ENCODE data around the gene MED9.

Gene MED9

GRCh38 chr17:17472333-17472920 lies 4.4 kb upstream of the MED9 start:
- Histone ChIP-seq H3K9ac (ENCODE audit: low read length) (no peak overlapping the region), H2AFZ (ENCODE audit: low read length) (no peak overlapping the region), H3K27ac (ENCODE audit: low read length) (no peak overlapping the region)

DNA sequence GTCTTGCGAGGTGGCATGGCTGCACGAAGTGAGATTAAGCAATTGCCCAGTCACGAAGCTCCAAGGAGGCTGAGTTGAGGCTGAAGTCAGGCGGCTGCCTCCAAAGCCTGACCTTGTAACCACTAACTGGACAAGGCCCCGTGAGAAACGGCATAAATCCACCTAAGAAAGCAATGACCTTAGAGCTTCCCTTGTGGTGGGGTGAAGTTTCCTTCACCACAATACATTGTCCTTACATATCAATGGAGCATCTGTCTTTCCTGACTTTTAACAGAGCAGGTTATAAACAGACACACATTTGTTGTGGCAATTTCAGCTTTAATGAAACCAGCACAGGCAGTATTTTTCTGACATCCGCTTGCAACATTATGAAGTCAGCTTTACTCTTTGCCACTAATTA lies 2.5 kb upstream of the MED9 start:
- TF ChIP-seq CTCF (IDR thresholded peaks at IDR 0.05; ENCODE audit: low read length) (no peak), EZH2phosphoT487 (IDR thresholded peaks at IDR 0.05; ENCODE audit: low read length) (no peak), EZH2 (optimal IDR thresholded peaks at IDR 0.05; ENCODE audit: low read depth, low read length) (no peak)
- Histone ChIP-seq H3K4me3 (ENCODE audit: low read length) (no peak overlapping the region), H3K9me3 (replicated peaks; ENCODE audit: insufficient read depth, low read length) (no peaks in the 10 kb centered on the region), H3K27ac (ENCODE audit: low read length) (no peak overlapping the region), H3K9ac (ENCODE audit: low read length) (no peak overlapping the region), H3F3A (ENCODE audit: insufficient read depth, low read length) (no peaks in the 10 kb centered on the region), H3K79me2 (ENCODE audit: low read length) (peaks cover 25% of the 10 kb centered on the region), H2AFZ (ENCODE audit: low read length) (no peak overlapping the region), H3K9me2 (replicated peaks; ENCODE audit: insufficient read depth, low read length) (no peaks in the 10 kb centered on the region), H3K4me2 (ENCODE audit: low read depth, low read length) (no peak overlapping the region), H4K20me1 (ENCODE audit: insufficient read depth, low read length) (no peaks in the 10 kb centered on the region), H3K27me3 (replicated peaks; ENCODE audit: insufficient read depth, low read length) (no peaks in the 10 kb centered on the region; the same call in 1 of the 2 replicates), H3K36me3 (replicated peaks; ENCODE audit: insufficient read depth, low read length) (no peaks in the 10 kb centered on the region), H3K4me1 (ENCODE audit: low read length) (no peaks in the 10 kb centered on the region)
- no peak for DNase-seq

More at GRCh38 chr17:17472333-17472920, 4.4 kb upstream of the MED9 start:
- Histone ChIP-seq H4K20me1 (ENCODE audit: insufficient read depth, low read length) (no peaks in the 10 kb centered on the region), H3K9me3 (replicated peaks; ENCODE audit: insufficient read depth, low read length) (no peaks in the 10 kb centered on the region), H3K27me3 (replicated peaks; ENCODE audit: insufficient read depth, low read length) (no peaks in the 10 kb centered on the region; the same call in 1 of the 2 replicates), H3K9me2 (replicated peaks; ENCODE audit: insufficient read depth, low read length) (no peaks in the 10 kb centered on the region), H3K4me2 (ENCODE audit: low read depth, low read length) (no peak overlapping the region), H3K36me3 (replicated peaks; ENCODE audit: insufficient read depth, low read length) (no peaks in the 10 kb centered on the region), H3K4me1 (ENCODE audit: low read length) (no peaks in the 10 kb centered on the region), H3K79me2 (ENCODE audit: low read length) (peaks cover 6% of the 10 kb centered on the region), H3F3A (ENCODE audit: insufficient read depth, low read length) (no peaks in the 10 kb centered on the region), H3K4me3 (ENCODE audit: low read length) (no peak overlapping the region)
- DNase-seq: no peak
- TF ChIP-seq EZH2 (optimal IDR thresholded peaks at IDR 0.05; ENCODE audit: low read depth, low read length) (no peak), CTCF (IDR thresholded peaks at IDR 0.05; ENCODE audit: low read length) (no peak), EZH2phosphoT487 (IDR thresholded peaks at IDR 0.05; ENCODE audit: low read length) (no peak)

- no peaks in the 10 kb centered on the region for H3K9me3 ChIP-seq (replicated peaks; ENCODE audit: insufficient read depth, low read length)
- H3K36me3 ChIP-seq (replicated peaks; ENCODE audit: insufficient read depth, low read length): no peaks in the 10 kb centered on the region
- H2AFZ ChIP-seq (ENCODE audit: low read length): no peak overlapping the region
- H3K4me1 ChIP-seq (ENCODE audit: low read length): no peaks in the 10 kb centered on the region
- H3K4me3 ChIP-seq (ENCODE audit: low read length): no peak overlapping the region
- no peaks in the 10 kb centered on the region for H3K9me2 ChIP-seq (replicated peaks; ENCODE audit: insufficient read depth, low read length)
- no peak for TF ChIP-seq EZH2phosphoT487 (IDR thresholded peaks at IDR 0.05; ENCODE audit: low read length)
- no peak for TF ChIP-seq CTCF (IDR thresholded peaks at IDR 0.05; ENCODE audit: low read length)
- TF ChIP-seq EZH2 (optimal IDR thresholded peaks at IDR 0.05; ENCODE audit: low read depth, low read length): no peak
- DNase-seq: no peak
- H3K27me3 ChIP-seq (replicated peaks; ENCODE audit: insufficient read depth, low read length): no peaks in the 10 kb centered on the region; the same call in 1 of the 2 replicates
- no peak overlapping the region for H3K4me2 ChIP-seq (ENCODE audit: low read depth, low read length)
- H3K79me2 ChIP-seq (ENCODE audit: low read length): peaks cover 72% of the 10 kb centered on the region
- no peaks in the 10 kb centered on the region for H3F3A ChIP-seq (ENCODE audit: insufficient read depth, low read length)
- H3K9ac ChIP-seq (ENCODE audit: low read length): no peak overlapping the region
- no peaks in the 10 kb centered on the region; the same call in 1 of the 2 replicates for H4K20me1 ChIP-seq (ENCODE audit: insufficient read depth, low read length)
- H3K27ac ChIP-seq (ENCODE audit: low read length): no peak overlapping the region
These were observed 2.4 kb downstream of the MED9 start for GRCh38 chr17:17479209-17479608.
